Keratinocyte (primary cell): ENCODE measurements around the gene EPC2. TPM values are rescaled to one million over a fixed set of nuclear protein-coding genes. Genes with fewer than 3 reads are reported as not detected.

Experiments
- DNase-seq: peaks from one replicate; pipeline ENCODE4 v3.0.0-alpha.2; 2011; ENCODE audit warnings: low read depth, missing footprints, low spot score
- FAIRE-seq: peaks from 2 replicates; lab custom pipeline; 2011; peaks lifted over from hg19 to GRCh38; lab: Jason Lieb, UNC
- H2AFZ ChIP-seq: 2 replicates; pipeline ENCODE4 v1.6.0; 2012; ENCODE audit warnings: low read length, control low read depth, inconsistent platforms; ENCODE audit not compliant: control insufficient read depth
- H3K27ac ChIP-seq: 2 replicates; pipeline ENCODE4 v1.5.1; 2011; ENCODE audit warnings: low read length; ENCODE audit not compliant: control insufficient read depth, insufficient read depth
- H3K27me3 ChIP-seq: 3 replicates; pipeline ENCODE4 v1.6.0; 2011; ENCODE audit warnings: low read length; ENCODE audit not compliant: control insufficient read depth, insufficient read depth; ENCODE audit errors: extremely low read depth
- H3K36me3 ChIP-seq, 2 experiments: 2 replicates in 1 of 2; 3 replicates in 1 of 2; pipeline ENCODE4 v1.5.1; 2011; ENCODE audit warnings: low read length in 2 of 2, mild to moderate bottlenecking in 1 of 2; ENCODE audit not compliant: control insufficient read depth in 2 of 2, insufficient read depth in 2 of 2; ENCODE audit errors: extremely low read depth in 1 of 2
- H3K4me1 ChIP-seq: 3 replicates; pipeline ENCODE4 v1.5.1; 2011; ENCODE audit warnings: low read length; ENCODE audit not compliant: control insufficient read depth, insufficient read depth; ENCODE audit errors: extremely low read depth
- H3K4me2 ChIP-seq: 3 replicates; pipeline ENCODE4 v1.6.0; 2011; ENCODE audit warnings: low read depth, low read length; ENCODE audit not compliant: control insufficient read depth, insufficient read depth; ENCODE audit errors: extremely low read depth
- H3K4me3 ChIP-seq, 3 experiments: fragments of 200-600 bp in 1 of 3; sonication (generic) in 1 of 3; 2 replicates in 2 of 3; 3 replicates in 1 of 3; pipeline ENCODE4 v1.5.1; 2011 to 2016; ENCODE audit warnings: low read length in 3 of 3, mild to moderate bottlenecking in 3 of 3, control low read depth in 2 of 3, inconsistent platforms in 1 of 3, low read depth in 1 of 3, mixed read lengths in 1 of 3, mixed run types in 1 of 3, moderate library complexity in 1 of 3; ENCODE audit not compliant: control insufficient read depth in 2 of 3, insufficient read depth in 2 of 3; ENCODE audit errors: extremely low read depth in 1 of 3
- H3K79me2 ChIP-seq: 2 replicates; pipeline ENCODE4 v1.6.0; 2012; ENCODE audit warnings: low read length; ENCODE audit not compliant: control insufficient read depth, insufficient read depth
- H3K9ac ChIP-seq: 3 replicates; pipeline ENCODE4 v1.6.0; 2011; ENCODE audit warnings: low read length; ENCODE audit not compliant: control insufficient read depth, insufficient read depth; ENCODE audit errors: extremely low read depth
- H3K9me1 ChIP-seq: 3 replicates; pipeline ENCODE4 v1.6.0; 2011; ENCODE audit warnings: low read length; ENCODE audit not compliant: control insufficient read depth, insufficient read depth; ENCODE audit errors: extremely low read depth
- H3K9me3 ChIP-seq: 2 replicates; pipeline ENCODE4 v1.5.1; 2012; ENCODE audit warnings: low read depth, low read length; ENCODE audit not compliant: control insufficient read depth
- H4K20me1 ChIP-seq: 3 replicates; pipeline ENCODE4 v1.6.0; 2011; ENCODE audit warnings: low read length; ENCODE audit not compliant: control insufficient read depth, insufficient read depth; ENCODE audit errors: extremely low read depth
- CTCF ChIP-seq, 3 experiments: IDR thresholded peaks in 1 of 3; conservative IDR thresholded peaks in 1 of 3; optimal IDR thresholded peaks in 1 of 3; 2 replicates in 2 of 3; 3 replicates in 1 of 3; pipeline versions ENCODE3 to v1.5.1; 2011; ENCODE audit warnings: low read length in 3 of 3, mild to moderate bottlenecking in 3 of 3, moderate library complexity in 2 of 3, control low read depth in 1 of 3, inconsistent platforms in 1 of 3; ENCODE audit not compliant: insufficient read depth in 2 of 3; ENCODE audit errors: extremely low read depth in 1 of 3
- EZH2 ChIP-seq: IDR thresholded peaks from one replicate; pipeline ENCODE4 v1.6.1; 2012; ENCODE audit warnings: inconsistent platforms, mild to moderate bottlenecking, low read length, moderate library complexity
- dilution Hi-C: fragments of 300-500 bp; cut with MboI; formaldehyde crosslinking; loops from one replicate; pipeline ENCODE4 v1.7.0; 2020; ENCODE audit warnings: low sequenced_read_pairs; ENCODE audit not compliant: extremely low pct_ligation_motif_present
- polyA plus RNA-seq, 5 experiments: library from polyadenylated mRNA; depleted of rRNA in 3 of 5; stranded (reverse) in 3 of 5; stranded (forward) in 1 of 5; unstranded in 1 of 5; fragments of >200 nt; gene quantifications; 1 replicate in 1 of 5; 2 replicates in 3 of 5; 3 replicates in 1 of 5; pipeline versions ENCODE4 v1.2.1 to v1.2.3, GENCODE V29; 2011 to 2012; ENCODE audit warnings: missing spikeins in 2 of 5, low read depth in 1 of 5, low replicate concordance in 1 of 5

Gene EPC2
- polyA plus RNA-seq, 1 donor (not counting 4 experiments of a cell fraction or from before 2014, with no cell fraction given): 13.1 TPM

GRCh38 chr2:148664229-148664628 lies 19.7 kb downstream of the EPC2 start:
- H3K9me3 ChIP-seq: no peaks in the 10 kb centered on the region
- FAIRE-seq (no peak), DNase-seq (no peak)
- H3K27ac ChIP-seq: no peak overlapping the region
- no peak overlapping the region for H3K4me2 ChIP-seq
- no peaks in the 10 kb centered on the region for H4K20me1 ChIP-seq
- H3K36me3 ChIP-seq: peaks cover 0 to 1% of the 10 kb centered on the region in 2 experiments
- no peak overlapping the region for H3K9ac ChIP-seq
- H3K4me3 ChIP-seq: no peak overlapping the region
- peaks cover 8% of the 10 kb centered on the region for H3K4me1 ChIP-seq
- no peaks in the 10 kb centered on the region for H3K27me3 ChIP-seq
- peaks cover 77% of the 10 kb centered on the region for H3K79me2 ChIP-seq
- H2AFZ ChIP-seq: no peak overlapping the region
- TF ChIP-seq CTCF (optimal IDR thresholded peaks at IDR 0.05 in 1 of 3, IDR thresholded peaks at IDR 0.05 in 1 of 3, conservative IDR thresholded peaks at IDR 0.05 in 1 of 3; ENCODE audit: extremely low read depth in 1 of 3, insufficient read depth in 2 of 3, low read length in 3 of 3) (no peak), EZH2 (no peak)
- dilution Hi-C loops: no loop called here
- H3K9me1 ChIP-seq: no peaks in the 10 kb centered on the region

- peak; percentile 13 for FAIRE-seq
Measured at GRCh38 chr2:148666555-148666954, 22.0 kb downstream of the EPC2 start.

More at GRCh38 chr2:148666555-148666954, 22.0 kb downstream of the EPC2 start:
- TF ChIP-seq CTCF (optimal IDR thresholded peaks at IDR 0.05 in 1 of 3, IDR thresholded peaks at IDR 0.05 in 1 of 3, conservative IDR thresholded peaks at IDR 0.05 in 1 of 3; ENCODE audit: extremely low read depth in 1 of 3, insufficient read depth in 2 of 3, low read length in 3 of 3) (no peak), EZH2 (no peak)
- H4K20me1 ChIP-seq: no peaks in the 10 kb centered on the region
- H3K9me3 ChIP-seq: no peaks in the 10 kb centered on the region
- H3K79me2 ChIP-seq: peaks cover 74% of the 10 kb centered on the region
- H3K9ac ChIP-seq: no peak overlapping the region
- DNase-seq: no peak
- peaks cover 0 to 1% of the 10 kb centered on the region in 2 experiments for H3K36me3 ChIP-seq
- H3K4me1 ChIP-seq: peaks cover 10% of the 10 kb centered on the region
- no peak overlapping the region for H3K27ac ChIP-seq
- no peaks in the 10 kb centered on the region for H3K27me3 ChIP-seq
- no peak overlapping the region for H3K4me3 ChIP-seq
- H2AFZ ChIP-seq: no peak overlapping the region
- dilution Hi-C loops: no loop called here
- no peak overlapping the region for H3K4me2 ChIP-seq
- H3K9me1 ChIP-seq: no peaks in the 10 kb centered on the region
